GM13977 (cell line): ENCODE results near the gene ASGR1.

Experiments used
- DNase-seq: peaks from one replicate; pipeline ENCODE4 v3.0.0; 2012; ENCODE audit warnings: low spot score
- CTCF ChIP-seq: IDR thresholded peaks from 2 replicates; pipeline ENCODE4 v1.5.1; 2012; ENCODE audit warnings: mild to moderate bottlenecking, control low read depth; ENCODE audit not compliant: insufficient read depth; ENCODE audit errors: extremely low read depth, missing control alignments
- in situ Hi-C: fragments of 300-500 bp; cut with MboI; formaldehyde crosslinking; loops from one replicate; pipeline ENCODE4 v1.12.0; 2022; ENCODE audit warnings: low sequenced_read_pairs, low pct_unique_long_range_greater_than_20kb, mixed read lengths, inconsistent platforms; ENCODE audit not compliant: unreplicated experiment

ASGR1 gene

GRCh38 chr17:7224110-7224509, 44.9 kb upstream of the ASGR1 start:
- TF ChIP-seq CTCF: no peak

GRCh38 chr17:7223375-7223774, 44.2 kb upstream of the ASGR1 start:
- no peak for TF ChIP-seq CTCF
- DNase-seq: no peak
- in situ Hi-C loops: no loop called here

More at GRCh38 chr17:7224110-7224509, 44.9 kb upstream of the ASGR1 start:
- in situ Hi-C loops: no loop called here
- no peak for DNase-seq

- in situ Hi-C loops: no loop called here
- TF ChIP-seq CTCF: no peak
These were observed 43.8 kb upstream of the ASGR1 start for GRCh38 chr17:7222972-7223292.

GRCh38 chr17:7222093-7222971, 43.2 kb upstream of the ASGR1 start:
- in situ Hi-C loops: no loop called here
- no peak for TF ChIP-seq CTCF
- no peak for DNase-seq

More at GRCh38 chr17:7222972-7223292, 43.8 kb upstream of the ASGR1 start:
- no peak for DNase-seq

- DNase-seq: no peak
- in situ Hi-C loops: no loop called here
These were observed 42.3 kb upstream of the ASGR1 start for GRCh38 chr17:7221278-7222092.

More at GRCh38 chr17:7221278-7222092, 42.3 kb upstream of the ASGR1 start:
- no peak for TF ChIP-seq CTCF
